ENCODE measurements around the gene NR1H3.

Gene NR1H3

DNA sequence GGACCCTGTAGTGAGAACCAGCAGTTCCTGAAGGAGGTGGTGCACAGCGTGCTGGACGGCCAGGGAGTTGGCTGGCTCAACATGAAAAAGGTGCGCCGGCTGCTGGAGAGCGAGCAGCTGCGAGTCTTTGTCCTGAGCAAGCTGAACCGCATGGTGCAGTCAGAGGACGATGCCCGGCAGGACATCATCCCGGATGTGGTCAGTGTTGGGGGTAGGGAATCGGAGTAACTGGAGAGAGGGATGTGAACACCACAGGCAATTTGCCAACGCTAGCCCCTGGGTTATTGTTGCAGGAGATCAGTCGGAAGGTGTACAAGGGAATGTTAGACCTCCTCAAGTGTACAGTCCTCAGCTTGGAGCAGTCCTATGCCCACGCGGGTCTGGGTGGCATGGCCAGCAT is 32.1 kb downstream of the NR1H3 start:
- H3K36me3 ChIP-seq (ENCODE audit: low read depth), result peaks cover 35% of the 10 kb centered on the region
- TF ChIP-seq, protein P1, sequence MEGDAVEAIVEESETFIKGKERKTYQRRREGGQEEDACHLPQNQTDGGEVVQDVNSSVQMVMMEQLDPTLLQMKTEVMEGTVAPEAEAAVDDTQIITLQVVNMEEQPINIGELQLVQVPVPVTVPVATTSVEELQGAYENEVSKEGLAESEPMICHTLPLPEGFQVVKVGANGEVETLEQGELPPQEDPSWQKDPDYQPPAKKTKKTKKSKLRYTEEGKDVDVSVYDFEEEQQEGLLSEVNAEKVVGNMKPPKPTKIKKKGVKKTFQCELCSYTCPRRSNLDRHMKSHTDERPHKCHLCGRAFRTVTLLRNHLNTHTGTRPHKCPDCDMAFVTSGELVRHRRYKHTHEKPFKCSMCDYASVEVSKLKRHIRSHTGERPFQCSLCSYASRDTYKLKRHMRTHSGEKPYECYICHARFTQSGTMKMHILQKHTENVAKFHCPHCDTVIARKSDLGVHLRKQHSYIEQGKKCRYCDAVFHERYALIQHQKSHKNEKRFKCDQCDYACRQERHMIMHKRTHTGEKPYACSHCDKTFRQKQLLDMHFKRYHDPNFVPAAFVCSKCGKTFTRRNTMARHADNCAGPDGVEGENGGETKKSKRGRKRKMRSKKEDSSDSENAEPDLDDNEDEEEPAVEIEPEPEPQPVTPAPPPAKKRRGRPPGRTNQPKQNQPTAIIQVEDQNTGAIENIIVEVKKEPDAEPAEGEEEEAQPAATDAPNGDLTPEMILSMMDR (IDR thresholded peaks at IDR 0.05; ENCODE audit: poor library complexity, severe bottlenecking), result no peak
- no peak for ATAC-seq (ENCODE audit: low read depth)

DNA sequence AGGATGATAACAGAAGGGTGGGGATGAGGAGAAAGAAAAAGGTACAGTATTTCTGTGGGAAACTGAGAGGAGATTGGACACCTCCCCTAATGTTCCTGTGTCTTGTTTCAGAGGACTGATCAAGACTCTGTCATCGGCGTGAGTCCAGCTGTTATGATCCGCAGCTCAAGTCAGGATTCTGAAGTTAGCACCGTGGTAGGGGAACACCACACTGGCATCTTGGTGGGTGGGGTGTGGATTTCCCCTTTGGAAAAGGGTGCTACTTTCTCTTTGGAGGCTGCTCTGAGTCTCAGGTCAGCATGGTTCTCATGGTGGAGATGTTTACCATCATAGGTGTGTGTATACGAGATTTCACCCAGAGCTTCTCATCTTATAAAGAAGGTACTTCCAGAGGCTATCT is 37.6 kb downstream of the NR1H3 start:
- no peak overlapping the region for H3K4me3 ChIP-seq (ENCODE audit: severe bottlenecking)
- TF ChIP-seq, protein P1 (IDR thresholded peaks at IDR 0.05; ENCODE audit: poor library complexity, severe bottlenecking), result no peak
- H3K9me3 ChIP-seq (ENCODE audit: severe bottlenecking), result no peaks in the 10 kb centered on the region
- DNase-seq (ENCODE audit: low spot score), result no peak
- no peak overlapping the region for H3K27ac ChIP-seq (ENCODE audit: poor library complexity, severe bottlenecking)
- H3K4me1 ChIP-seq (ENCODE audit: insufficient read depth, poor library complexity, severe bottlenecking), result no peaks in the 10 kb centered on the region
- H3K27me3 ChIP-seq (ENCODE audit: insufficient read depth, poor library complexity, severe bottlenecking), result no peaks in the 10 kb centered on the region
- no peak for ATAC-seq (ENCODE audit: low read depth)
- peaks cover 42% of the 10 kb centered on the region for H3K36me3 ChIP-seq (ENCODE audit: low read depth)

More for the DNA sequence above, 32.1 kb downstream of the NR1H3 start:
- Histone ChIP-seq H3K9me3 (ENCODE audit: severe bottlenecking) (no peaks in the 10 kb centered on the region), H3K27ac (ENCODE audit: poor library complexity, severe bottlenecking) (no peak overlapping the region), H3K27me3 (ENCODE audit: insufficient read depth, poor library complexity, severe bottlenecking) (no peaks in the 10 kb centered on the region), H3K4me3 (ENCODE audit: severe bottlenecking) (no peak overlapping the region), H3K4me1 (ENCODE audit: insufficient read depth, poor library complexity, severe bottlenecking) (no peaks in the 10 kb centered on the region)
- no peak for DNase-seq (ENCODE audit: low spot score)

DNA sequence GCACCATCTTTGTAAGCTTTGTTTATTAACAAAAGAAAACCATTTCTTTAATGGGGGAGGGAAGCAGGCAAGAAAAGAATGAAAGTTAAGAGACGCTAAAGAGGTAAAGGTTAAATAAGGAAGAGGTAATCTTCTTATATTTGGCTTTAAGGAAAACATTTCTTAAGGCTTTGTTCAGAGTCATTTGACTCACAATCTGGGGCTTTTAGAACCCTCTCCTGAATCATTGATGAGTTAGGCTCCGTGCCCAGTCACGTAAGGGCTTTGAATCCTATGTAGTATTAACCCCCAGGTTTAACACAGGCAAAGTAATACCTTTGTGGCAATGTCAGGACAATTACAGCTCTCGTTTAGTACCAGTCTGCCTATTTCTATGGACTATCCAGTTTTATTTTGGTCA is 38.2 kb downstream of the NR1H3 start:
- no peak overlapping the region for H3K4me3 ChIP-seq (ENCODE audit: severe bottlenecking)
- DNase-seq (ENCODE audit: low spot score) (no peak), ATAC-seq (ENCODE audit: low read depth) (no peak)
- H3K27ac ChIP-seq (ENCODE audit: poor library complexity, severe bottlenecking), result no peak overlapping the region
- no peaks in the 10 kb centered on the region for H3K27me3 ChIP-seq (ENCODE audit: insufficient read depth, poor library complexity, severe bottlenecking)
- no peaks in the 10 kb centered on the region for H3K4me1 ChIP-seq (ENCODE audit: insufficient read depth, poor library complexity, severe bottlenecking)
- TF ChIP-seq, protein P1 (IDR thresholded peaks at IDR 0.05; ENCODE audit: poor library complexity, severe bottlenecking), result no peak
- no peaks in the 10 kb centered on the region for H3K9me3 ChIP-seq (ENCODE audit: severe bottlenecking)
- H3K36me3 ChIP-seq (ENCODE audit: low read depth), result peaks cover 39% of the 10 kb centered on the region

DNA sequence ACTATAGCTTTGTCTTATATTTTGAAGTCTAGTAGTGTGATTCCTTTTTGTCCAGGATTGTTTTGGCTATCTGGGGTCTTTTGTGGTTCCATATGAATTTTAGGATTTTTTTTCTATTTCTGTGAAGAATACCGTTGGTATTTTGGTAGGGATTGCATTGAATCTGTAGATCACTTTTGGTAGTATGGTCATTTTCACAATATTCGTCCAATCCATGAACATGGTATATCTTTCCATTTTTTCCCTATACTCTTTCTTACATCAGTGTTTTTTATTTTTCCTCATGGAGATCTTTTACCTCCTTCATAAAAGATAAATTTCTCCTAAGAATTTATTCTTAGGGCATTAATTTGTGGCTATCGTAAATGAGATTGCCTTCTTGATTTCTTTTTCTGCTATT is 41.3 kb downstream of the NR1H3 start:
- DNase-seq (ENCODE audit: low spot score) (no peak), ATAC-seq (ENCODE audit: low read depth) (no peak)
- H3K36me3 ChIP-seq (ENCODE audit: low read depth), result peaks cover 63% of the 10 kb centered on the region
- H3K9me3 ChIP-seq (ENCODE audit: severe bottlenecking), result peaks cover 5% of the 10 kb centered on the region
- no peak overlapping the region for H3K27ac ChIP-seq (ENCODE audit: poor library complexity, severe bottlenecking)
- H3K27me3 ChIP-seq (ENCODE audit: insufficient read depth, poor library complexity, severe bottlenecking), result no peaks in the 10 kb centered on the region
- TF ChIP-seq, protein P1 (IDR thresholded peaks at IDR 0.05; ENCODE audit: poor library complexity, severe bottlenecking), result no peak
- no peak overlapping the region for H3K4me3 ChIP-seq (ENCODE audit: severe bottlenecking)
- no peaks in the 10 kb centered on the region for H3K4me1 ChIP-seq (ENCODE audit: insufficient read depth, poor library complexity, severe bottlenecking)

DNA sequence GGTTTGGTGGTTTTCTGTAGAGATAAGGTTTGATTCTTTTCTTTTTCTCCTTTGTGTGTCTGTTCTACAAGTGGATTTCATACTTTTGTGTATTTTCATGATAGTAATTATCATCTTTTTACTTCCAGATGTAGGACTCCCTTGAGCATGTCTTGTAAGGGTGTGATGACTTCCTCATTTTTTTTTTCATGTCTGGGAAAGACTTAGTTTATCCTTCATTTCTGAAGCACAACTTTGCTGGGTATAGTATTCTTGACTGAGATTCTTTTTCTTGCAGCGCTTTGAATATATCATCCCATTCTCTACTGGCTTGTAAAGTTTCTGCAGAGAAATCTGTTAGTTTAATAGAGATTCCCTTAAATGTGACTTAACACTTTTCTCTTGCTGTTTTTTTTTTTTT is 45.1 kb downstream of the NR1H3 start:
- H3K27ac ChIP-seq (ENCODE audit: poor library complexity, severe bottlenecking), result no peak overlapping the region
- peaks cover 56% of the 10 kb centered on the region for H3K36me3 ChIP-seq (ENCODE audit: low read depth)
- DNase-seq (ENCODE audit: low spot score) (no peak), ATAC-seq (ENCODE audit: low read depth) (no peak)
- H3K9me3 ChIP-seq (ENCODE audit: severe bottlenecking), result peaks cover 5% of the 10 kb centered on the region
- no peak overlapping the region for H3K4me3 ChIP-seq (ENCODE audit: severe bottlenecking)
- TF ChIP-seq, protein P1 (IDR thresholded peaks at IDR 0.05; ENCODE audit: poor library complexity, severe bottlenecking), result no peak
- H3K4me1 ChIP-seq (ENCODE audit: insufficient read depth, poor library complexity, severe bottlenecking), result no peaks in the 10 kb centered on the region
- H3K27me3 ChIP-seq (ENCODE audit: insufficient read depth, poor library complexity, severe bottlenecking), result no peaks in the 10 kb centered on the region
